ENCODE results near the gene PLXNA4. TPM values are rescaled to one million over a fixed set of nuclear protein-coding genes. Genes with fewer than 3 reads are reported as not detected.
A peak's percentile ranks its signal among the peaks of the same experiment; 100 is the strongest.

PLXNA4 gene
- total RNA-seq, 2 experiments from 2014 or later: 0.18 to 0.70 TPM

DNA sequence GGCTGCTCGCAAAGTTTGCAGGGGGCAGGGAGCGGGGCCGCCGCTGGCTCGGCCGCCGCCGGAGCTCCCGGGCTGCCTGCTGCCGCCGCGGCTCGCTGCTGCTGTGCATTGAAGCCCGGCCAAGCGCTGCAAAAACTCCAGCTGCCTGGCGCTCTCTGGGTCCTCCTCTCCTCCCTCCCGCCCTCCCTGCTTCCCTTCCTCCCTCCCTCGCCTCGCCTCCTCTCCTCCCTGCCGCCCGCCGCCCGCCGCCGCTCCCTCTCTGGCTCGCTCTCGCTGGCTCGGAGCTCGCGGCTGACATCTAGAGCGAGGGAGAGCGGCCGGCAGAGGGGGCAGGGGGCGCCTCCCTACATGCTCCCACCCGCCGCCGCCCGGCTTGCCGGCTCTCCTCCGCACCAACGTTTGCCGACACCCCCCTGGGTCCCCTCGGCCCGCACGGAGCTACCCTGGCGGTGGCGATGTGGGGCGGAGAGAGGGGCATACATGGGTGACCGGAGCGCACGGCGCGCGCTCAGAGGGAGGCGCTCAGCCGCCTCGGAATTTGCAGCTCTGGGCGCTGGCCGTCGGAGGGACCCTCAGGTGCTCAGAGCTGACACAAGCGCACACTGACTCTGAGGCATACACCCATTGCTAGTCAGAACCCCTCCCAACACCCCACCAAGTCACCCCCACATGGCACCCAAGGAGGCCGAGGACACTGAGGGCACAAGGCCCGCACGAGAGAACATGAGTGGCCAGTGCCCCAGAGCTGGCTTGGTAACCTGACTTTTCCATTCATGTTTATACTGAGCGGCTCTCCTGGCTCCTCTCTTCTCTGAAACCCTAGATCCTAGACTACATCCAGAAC lies 1.2 kb upstream of the PLXNA4 start:
- POLR2A ChIA-PET: interaction anchor here (0.6 to 1.2 kb wide), 2 partner anchors 21 to 1633 kb away, joined by 3 to 4 read pairs; no protein-coding TSS in a partner anchor
- H3K4me3 Mint-ChIP-seq: peak overlapping the region; percentile 34
- peaks cover 20% of the 10 kb centered on the region for H3K4me1 Mint-ChIP-seq (ENCODE audit: low read depth)
- intact Hi-C loops (cut with micrococcal nuclease): no loop called here
- peak; percentile 8 for ATAC-seq
- TF ChIP-seq, protein P1, sequence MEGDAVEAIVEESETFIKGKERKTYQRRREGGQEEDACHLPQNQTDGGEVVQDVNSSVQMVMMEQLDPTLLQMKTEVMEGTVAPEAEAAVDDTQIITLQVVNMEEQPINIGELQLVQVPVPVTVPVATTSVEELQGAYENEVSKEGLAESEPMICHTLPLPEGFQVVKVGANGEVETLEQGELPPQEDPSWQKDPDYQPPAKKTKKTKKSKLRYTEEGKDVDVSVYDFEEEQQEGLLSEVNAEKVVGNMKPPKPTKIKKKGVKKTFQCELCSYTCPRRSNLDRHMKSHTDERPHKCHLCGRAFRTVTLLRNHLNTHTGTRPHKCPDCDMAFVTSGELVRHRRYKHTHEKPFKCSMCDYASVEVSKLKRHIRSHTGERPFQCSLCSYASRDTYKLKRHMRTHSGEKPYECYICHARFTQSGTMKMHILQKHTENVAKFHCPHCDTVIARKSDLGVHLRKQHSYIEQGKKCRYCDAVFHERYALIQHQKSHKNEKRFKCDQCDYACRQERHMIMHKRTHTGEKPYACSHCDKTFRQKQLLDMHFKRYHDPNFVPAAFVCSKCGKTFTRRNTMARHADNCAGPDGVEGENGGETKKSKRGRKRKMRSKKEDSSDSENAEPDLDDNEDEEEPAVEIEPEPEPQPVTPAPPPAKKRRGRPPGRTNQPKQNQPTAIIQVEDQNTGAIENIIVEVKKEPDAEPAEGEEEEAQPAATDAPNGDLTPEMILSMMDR (IDR thresholded peaks at IDR 0.05): no peak
- H3K27me3 Mint-ChIP-seq: peaks cover 49% of the 10 kb centered on the region
- H3K36me3 Mint-ChIP-seq (ENCODE audit: low read depth): no peaks in the 10 kb centered on the region
- CTCF ChIA-PET: interaction anchor here (0.9 to 10.9 kb wide), 3 partner anchors 19 to 258 kb away, joined by 3 to 117 read pairs (median 110); no protein-coding TSS in a partner anchor
- no peaks in the 10 kb centered on the region for H3K9me3 Mint-ChIP-seq
- peak; percentile 10 for DNase-seq
- H3K27ac Mint-ChIP-seq: no peak overlapping the region

DNA sequence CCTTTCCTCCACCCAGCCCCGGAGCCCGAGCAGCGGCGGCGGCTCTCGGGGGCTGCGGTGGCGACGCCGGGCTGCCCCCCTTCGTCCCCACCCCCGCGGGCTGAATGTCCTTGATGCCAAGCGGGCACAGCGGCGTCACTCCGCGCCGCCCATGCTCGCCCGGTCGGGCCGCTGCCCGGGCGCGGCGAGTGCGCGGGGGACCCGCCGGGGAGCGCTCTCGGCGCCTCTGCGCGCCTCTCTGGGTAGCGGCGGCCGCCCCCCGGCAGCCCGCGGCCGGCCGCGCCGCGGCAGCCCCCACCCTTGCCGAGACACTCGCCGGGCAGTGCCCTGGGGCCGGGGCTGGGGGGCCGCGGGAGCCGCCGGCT lies 433 bp upstream of the PLXNA4 start:
- Mint-ChIP-seq H3K4me1 (ENCODE audit: low read depth) (peaks cover 20% of the 10 kb centered on the region), H3K36me3 (ENCODE audit: low read depth) (no peaks in the 10 kb centered on the region), H3K9me3 (no peaks in the 10 kb centered on the region), H3K27me3 (peaks cover 55% of the 10 kb centered on the region), H3K4me3 (no peak overlapping the region), H3K27ac (no peak overlapping the region)
- no peak for DNase-seq
- ATAC-seq: no peak
- TF ChIP-seq, protein P1 (IDR thresholded peaks at IDR 0.05): no peak
- ChIA-PET POLR2A (interaction anchor here (0.6 kb wide), 1 partner anchor 1634 kb away, joined by 3 read pairs; no protein-coding TSS in a partner anchor), CTCF (interaction anchor here (0.9 to 10.9 kb wide), 3 partner anchors 19 to 257 kb away, joined by 3 to 117 read pairs (median 110); no protein-coding TSS in a partner anchor)
- intact Hi-C loops (cut with micrococcal nuclease): no loop called here

DNA sequence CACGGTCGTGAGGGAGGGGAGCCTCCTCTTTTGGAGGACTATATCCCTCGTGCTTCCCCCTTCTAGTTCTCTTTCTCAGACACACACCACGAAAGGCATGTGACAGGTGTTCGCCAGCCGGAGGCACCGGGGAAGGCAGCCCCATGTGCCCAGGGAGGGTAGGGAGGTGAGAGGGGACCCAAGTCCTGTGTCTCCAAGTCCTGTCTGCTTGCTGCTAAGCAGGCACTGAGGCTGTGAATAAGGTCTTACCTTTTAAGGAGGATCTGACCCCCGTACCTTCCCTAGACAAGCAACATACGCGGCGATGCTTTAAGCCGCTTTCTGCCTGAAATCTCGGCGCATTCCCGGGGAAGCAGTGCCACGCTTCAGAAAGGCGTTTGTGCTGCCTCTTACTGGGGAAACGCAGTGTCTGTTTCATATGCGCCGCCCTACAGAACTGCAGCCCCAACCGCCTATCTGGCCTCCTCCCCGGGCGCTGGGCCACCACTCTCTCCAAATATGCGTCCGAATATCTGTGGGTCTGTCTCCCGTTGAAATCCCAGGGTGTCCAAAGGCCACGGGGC lies 770 bp downstream of the PLXNA4 start:
- ATAC-seq: peak; percentile 40
- intact Hi-C loops (cut with micrococcal nuclease): no loop called here
- H3K36me3 Mint-ChIP-seq (ENCODE audit: low read depth): no peaks in the 10 kb centered on the region
- ChIA-PET POLR2A (interaction anchor here (1.0 kb wide), 1 partner anchor 189 kb away, joined by 3 read pairs; no protein-coding TSS in a partner anchor), CTCF (interaction anchor here (1.1 kb wide), 1 partner anchor 257 kb away, joined by 3 read pairs; no protein-coding TSS in a partner anchor)
- no peaks in the 10 kb centered on the region for H3K9me3 Mint-ChIP-seq
- TF ChIP-seq, protein P1 (IDR thresholded peaks at IDR 0.05): no peak
- peak overlapping the region; percentile 42 for H3K4me3 Mint-ChIP-seq
- DNase-seq: peak; percentile 37
- H3K27ac Mint-ChIP-seq: no peak overlapping the region
- peaks cover 20% of the 10 kb centered on the region for H3K4me1 Mint-ChIP-seq (ENCODE audit: low read depth)
- peaks cover 65% of the 10 kb centered on the region for H3K27me3 Mint-ChIP-seq

DNA sequence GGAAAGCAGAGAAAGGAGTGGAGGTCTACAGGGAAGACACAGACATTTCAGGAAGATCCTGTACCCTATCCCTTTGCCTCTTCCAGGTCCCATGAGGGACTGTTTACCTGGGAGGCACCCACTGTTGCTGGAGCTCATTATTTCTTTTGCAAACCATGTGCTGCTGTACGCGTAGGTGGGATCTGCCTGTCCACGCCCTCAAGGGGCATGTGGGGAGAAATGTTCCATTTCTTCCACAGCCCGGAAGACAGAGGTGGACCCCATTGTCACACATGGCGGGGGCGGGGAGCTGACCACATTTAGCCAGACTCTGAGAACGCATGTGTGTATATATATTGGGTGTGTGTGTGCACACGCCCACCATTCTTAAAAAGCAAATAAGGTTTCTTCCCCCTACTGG lies 2.0 kb downstream of the PLXNA4 start:
- Mint-ChIP-seq H3K9me3 (no peaks in the 10 kb centered on the region), H3K27ac (no peak overlapping the region), H3K4me3 (no peak overlapping the region), H3K4me1 (ENCODE audit: low read depth) (peaks cover 20% of the 10 kb centered on the region), H3K27me3 (peaks cover 67% of the 10 kb centered on the region), H3K36me3 (ENCODE audit: low read depth) (no peaks in the 10 kb centered on the region)
- POLR2A ChIA-PET: no interaction called here
- TF ChIP-seq, protein P1 (IDR thresholded peaks at IDR 0.05): no peak
- CTCF ChIA-PET: interaction anchor here (0.7 to 2.4 kb wide), 7 partner anchors 19 to 256 kb away, joined by 3 to 10 read pairs (median 3); no protein-coding TSS in a partner anchor
- DNase-seq (peak; percentile 47), ATAC-seq (no peak)
- intact Hi-C loops (cut with micrococcal nuclease): no loop called here

All from activated CD8-positive, alpha-beta T cell treated with anti-CD3 and anti-CD28 coated beads for 36 hours (primary cell).